Stimulated activated CD8-positive, alpha-beta memory T cell treated with anti-CD3 and anti-CD28 coated beads, Interleukin-12 subunit alpha, Interleukin-12 subunit beta, amount 100 ng/mL, for 24 hours (primary cell): ENCODE measurements around the gene RNASE1.
"Not testable (repeated sequence)": the region's sequence is repeated elsewhere in the genome, so short reads cannot be mapped to it uniquely, and the experiment has no call there.

Source experiments
- DNase-seq: peaks from one replicate; pipeline ENCODE4 v3.0.0-alpha.2; 2020; ENCODE audit errors: extremely low read depth

Gene RNASE1

GRCh38 chr14:20802341-20803084 is at the start of gene RNASE1:
TSS of gene RNASE1 (minus strand) at chr14:20802844. CDS start at chr14:20802068, 776 bp downstream.
- DNase-seq, result no peak

GRCh38 chr14:20848955-20849570 is 46.4 kb upstream of the RNASE1 start:
- DNase-seq, result no peak

- DNase-seq, result no peak
Observed at GRCh38 chr14:20848316-20848954, 45.8 kb upstream of the RNASE1 start.

- no peak for DNase-seq
Observed at GRCh38 chr14:20846560-20846959, 43.9 kb upstream of the RNASE1 start.

GRCh38 chr14:20841096-20841495 is 38.5 kb upstream of the RNASE1 start:
- no peak for DNase-seq

- DNase-seq, result no peak
Observed at GRCh38 chr14:20837831-20838230, 35.2 kb upstream of the RNASE1 start.

GRCh38 chr14:20836668-20837338 is 34.2 kb upstream of the RNASE1 start:
- no peak for DNase-seq

- DNase-seq, result no peak
Observed at GRCh38 chr14:20834899-20835298, 32.3 kb upstream of the RNASE1 start.

- DNase-seq, result no peak
Observed at GRCh38 chr14:20830831-20831230, 28.2 kb upstream of the RNASE1 start.

- not testable (repeated sequence) for DNase-seq
Observed at GRCh38 chr14:20828024-20828694, 25.5 kb upstream of the RNASE1 start.

GRCh38 chr14:20827326-20827725 is 24.7 kb upstream of the RNASE1 start:
- DNase-seq, result no peak

GRCh38 chr14:20826666-20827065 is 24.0 kb upstream of the RNASE1 start:
- DNase-seq, result not testable (repeated sequence)

GRCh38 chr14:20823859-20824258 is 21.2 kb upstream of the RNASE1 start:
- no peak for DNase-seq

GRCh38 chr14:20821521-20822108 is 19.0 kb upstream of the RNASE1 start:
- DNase-seq, result not testable (repeated sequence)

GRCh38 chr14:20820063-20820904 is 17.6 kb upstream of the RNASE1 start:
- DNase-seq, result no peak

- DNase-seq, result no peak
Observed at GRCh38 chr14:20818861-20819260, 16.2 kb upstream of the RNASE1 start.

- not testable (repeated sequence) for DNase-seq
Observed at GRCh38 chr14:20815946-20816345, 13.3 kb upstream of the RNASE1 start.

- DNase-seq, result no peak
Observed at GRCh38 chr14:20811986-20812975, 9.6 kb upstream of the RNASE1 start.

- DNase-seq, result no peak
Observed at GRCh38 chr14:20809917-20810316, 7.3 kb upstream of the RNASE1 start.
